ENCODE results near the gene PHC2.
A peak's percentile ranks its signal among the peaks of the same experiment; 100 is the strongest.

Gene PHC2

GRCh38 chr1:33369081-33369480 lies 61.8 kb downstream of the PHC2 start:
- no peak for DNase-seq

DNA sequence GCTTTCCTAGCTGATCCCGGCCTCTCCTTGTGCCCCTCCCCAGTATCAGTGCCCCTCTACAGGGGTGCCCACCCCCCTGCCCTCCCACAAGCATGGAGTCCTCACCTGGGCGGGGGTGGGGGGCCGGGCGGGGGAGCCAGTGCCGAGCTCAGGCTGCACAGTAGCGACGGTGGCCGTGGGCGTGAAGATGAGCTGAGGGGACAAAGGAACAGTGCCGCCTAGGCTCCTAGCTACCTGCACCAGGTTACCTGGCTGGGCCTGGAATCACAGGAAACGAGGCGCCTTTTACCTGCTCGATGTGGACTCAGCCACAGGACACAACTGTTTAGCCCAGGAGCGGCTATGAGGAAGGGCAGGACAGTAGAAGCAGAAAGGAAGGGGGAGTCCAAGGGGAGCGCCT lies 62.5 kb downstream of the PHC2 start:
- DNase-seq: no peak

- peak; percentile 84 for DNase-seq
These were observed 63.1 kb downstream of the PHC2 start for GRCh38 chr1:33367485-33368405.

DNA sequence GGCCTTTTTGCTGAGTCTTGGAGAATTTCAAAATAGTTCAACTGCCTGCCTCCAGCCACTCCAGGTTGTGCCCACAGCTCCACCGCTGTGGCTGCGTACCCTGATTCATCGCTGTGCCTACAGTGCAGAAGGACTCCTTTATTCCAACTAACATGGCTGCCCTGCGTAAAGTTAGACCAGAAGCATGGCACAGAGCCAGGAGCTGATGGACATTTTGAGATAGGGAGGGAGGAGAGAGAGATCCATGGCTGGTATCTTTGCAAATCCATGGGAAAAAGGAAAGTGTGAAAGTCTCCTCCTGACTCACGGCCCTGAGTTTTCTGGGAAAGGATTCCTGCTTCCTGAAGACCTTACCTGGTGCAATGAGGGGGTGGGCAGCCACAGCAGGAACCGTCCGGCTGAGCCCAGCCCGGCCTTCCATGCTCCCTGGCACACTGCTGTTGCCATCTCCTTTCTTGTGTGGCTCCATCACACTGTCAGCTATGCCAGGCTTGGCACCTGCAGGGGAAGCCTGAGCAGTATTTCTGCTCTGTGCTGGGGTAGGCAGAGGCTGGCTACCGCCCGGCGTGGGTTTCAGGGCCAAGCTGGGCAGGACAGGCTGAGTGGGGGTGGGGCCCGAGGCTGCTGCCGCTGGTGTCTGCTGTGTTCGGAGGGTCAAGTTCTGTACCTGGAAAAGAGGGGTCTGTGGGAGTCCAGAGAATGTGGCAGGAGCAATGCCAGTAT lies 64.0 kb downstream of the PHC2 start:
- DNase-seq: no peak

DNA sequence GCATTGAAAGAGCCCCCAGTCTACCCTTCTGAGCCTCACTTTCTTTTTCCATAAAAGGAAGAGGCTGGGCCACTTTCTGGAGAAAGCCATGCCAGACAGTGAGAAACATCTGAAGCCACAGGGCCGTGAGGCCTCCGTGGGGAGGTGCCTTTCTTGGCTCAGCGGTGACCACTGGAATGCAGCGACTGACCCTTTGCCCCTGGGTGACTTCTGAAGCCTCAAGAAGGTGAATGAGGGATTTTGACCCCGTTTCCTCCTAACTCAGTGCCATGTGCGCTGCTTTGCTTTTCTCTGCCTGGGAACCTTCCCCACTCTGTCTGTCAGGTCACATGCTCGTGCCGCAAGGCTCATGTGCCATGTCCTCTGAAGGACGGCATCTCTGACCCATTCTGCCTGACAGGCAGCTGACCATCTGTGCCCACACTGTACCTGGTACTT lies 65.3 kb downstream of the PHC2 start:
- no peak for DNase-seq

- DNase-seq: no peak
These were observed 66.4 kb downstream of the PHC2 start for GRCh38 chr1:33364565-33364918.

DNA sequence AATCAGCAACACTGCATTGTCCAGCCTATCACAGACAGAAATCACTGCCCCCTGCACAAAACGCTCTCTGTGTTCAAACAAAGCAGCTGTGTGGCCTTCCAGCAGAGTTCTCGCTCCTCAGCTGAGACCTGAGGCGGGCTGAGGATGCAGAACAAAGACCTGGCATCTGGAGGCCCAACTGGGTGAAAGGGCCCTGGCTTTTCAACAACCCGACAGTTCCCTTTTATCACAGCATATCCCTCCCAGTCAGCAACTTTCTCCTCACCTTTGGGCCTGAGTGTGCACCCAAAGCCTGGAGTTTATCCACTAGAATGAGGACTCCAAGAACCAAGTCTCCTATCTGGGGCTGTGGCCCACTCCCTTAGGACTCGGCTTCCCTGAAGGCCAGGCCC lies 67.4 kb downstream of the PHC2 start:
- DNase-seq: no peak

DNA sequence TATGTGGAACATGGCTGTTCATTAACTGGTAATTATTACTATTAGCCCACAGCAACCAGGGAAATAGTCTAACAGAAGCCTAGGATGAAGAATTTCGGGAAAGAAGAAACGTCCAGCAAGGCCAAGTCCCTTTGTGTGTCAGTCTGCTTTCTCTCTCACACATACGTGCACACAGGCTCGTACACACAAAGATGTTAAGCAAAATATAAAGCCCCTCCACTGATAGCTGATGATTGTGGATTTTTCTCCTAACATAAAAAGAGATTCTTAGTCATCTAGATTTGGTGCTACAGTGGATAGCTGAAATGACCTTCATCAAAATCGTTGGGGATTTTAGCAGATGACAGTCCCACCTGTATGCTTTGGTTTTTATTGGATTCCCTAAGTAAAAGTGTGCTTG lies 67.9 kb downstream of the PHC2 start:
- no peak for DNase-seq

- DNase-seq: no peak
These were observed 69.2 kb downstream of the PHC2 start for GRCh38 chr1:33361532-33362235.

DNA sequence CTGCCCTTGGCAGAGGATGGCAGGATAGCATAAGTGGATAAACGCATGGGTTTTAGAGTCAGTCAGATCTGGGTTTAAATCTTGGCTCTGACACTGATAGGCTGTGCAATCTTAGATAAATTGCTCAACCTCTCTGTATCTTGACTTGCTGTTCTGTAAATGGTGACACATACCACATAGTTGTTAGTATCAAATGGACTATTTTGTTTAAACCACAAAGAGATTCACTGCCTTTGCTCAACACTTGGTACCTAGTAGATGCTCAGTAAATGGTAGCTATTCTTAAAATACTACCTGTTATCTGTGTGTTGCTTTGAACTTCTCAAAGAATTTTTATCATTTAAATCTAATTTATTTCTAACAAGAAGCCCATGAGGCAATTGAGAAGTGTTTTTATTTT lies 70.5 kb downstream of the PHC2 start:
- no peak for DNase-seq

- DNase-seq: no peak
These were observed 71.0 kb downstream of the PHC2 start for GRCh38 chr1:33359931-33360330.

- DNase-seq: no peak
These were observed 71.9 kb downstream of the PHC2 start for GRCh38 chr1:33358795-33359503.

DNA sequence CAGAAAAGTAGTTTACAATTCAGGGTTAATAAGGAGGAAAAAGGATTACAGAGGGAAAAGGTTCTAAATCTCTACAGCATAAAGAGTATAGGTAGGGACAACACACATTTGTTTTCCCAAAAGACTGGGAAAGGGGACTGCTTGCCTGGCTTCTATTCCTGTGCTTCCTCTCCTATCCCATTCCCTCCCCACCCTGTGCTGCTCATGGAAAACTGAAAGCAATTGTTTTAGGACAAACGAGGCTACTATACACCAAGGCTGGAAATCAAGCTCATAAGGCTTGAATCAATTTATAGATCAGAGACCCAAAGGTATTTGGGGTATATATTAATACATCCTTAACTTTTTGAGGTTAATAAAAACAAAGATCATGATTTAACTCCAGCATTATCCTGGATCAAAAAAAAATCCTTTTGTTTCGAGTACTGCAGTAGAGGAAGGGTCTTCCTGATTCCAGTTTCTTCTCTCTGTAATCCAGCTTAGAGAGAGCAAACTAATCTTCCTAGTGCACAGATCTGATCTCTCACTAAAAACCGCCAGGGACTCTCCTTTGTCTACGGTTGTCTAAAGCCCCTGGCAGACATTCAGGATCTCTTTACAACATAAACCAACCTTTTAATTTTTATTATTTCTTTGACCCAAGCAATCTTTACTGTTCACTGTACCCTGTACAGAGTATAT lies 72.6 kb downstream of the PHC2 start:
- DNase-seq: no peak

GRCh38 chr1:33357099-33357498 lies 73.8 kb downstream of the PHC2 start:
- DNase-seq: no peak

DNA sequence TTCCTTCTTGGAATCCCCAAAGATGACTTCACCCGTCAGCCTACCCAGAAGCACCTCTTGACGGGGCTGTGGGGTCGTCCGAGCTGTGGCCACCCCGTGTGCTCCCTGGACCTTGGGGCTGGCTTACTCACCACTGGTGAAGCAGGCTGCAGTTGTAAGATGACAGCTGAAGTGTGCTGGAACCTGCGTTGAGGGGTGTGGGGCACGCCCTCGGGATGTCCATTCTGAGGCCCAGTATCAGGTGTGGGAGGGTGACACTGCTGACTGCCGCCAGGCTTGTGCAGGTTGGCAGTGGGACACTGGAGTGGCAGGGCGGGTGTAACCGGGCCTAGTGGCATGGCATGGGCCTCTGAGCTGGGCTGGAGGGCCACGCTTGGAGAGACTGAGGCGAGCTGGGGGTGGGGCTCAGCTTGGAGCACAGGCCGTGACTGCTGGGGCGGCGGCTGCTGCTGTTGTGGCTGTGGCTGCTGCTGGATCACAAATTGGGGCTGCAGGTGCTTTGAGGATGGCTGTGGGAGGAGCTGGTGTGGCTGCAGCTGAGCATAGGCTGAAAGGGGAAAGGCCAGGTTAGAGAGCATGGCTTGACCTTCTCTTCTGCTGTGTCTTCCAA lies 76.1 kb downstream of the PHC2 start:
- DNase-seq: no peak

DNA sequence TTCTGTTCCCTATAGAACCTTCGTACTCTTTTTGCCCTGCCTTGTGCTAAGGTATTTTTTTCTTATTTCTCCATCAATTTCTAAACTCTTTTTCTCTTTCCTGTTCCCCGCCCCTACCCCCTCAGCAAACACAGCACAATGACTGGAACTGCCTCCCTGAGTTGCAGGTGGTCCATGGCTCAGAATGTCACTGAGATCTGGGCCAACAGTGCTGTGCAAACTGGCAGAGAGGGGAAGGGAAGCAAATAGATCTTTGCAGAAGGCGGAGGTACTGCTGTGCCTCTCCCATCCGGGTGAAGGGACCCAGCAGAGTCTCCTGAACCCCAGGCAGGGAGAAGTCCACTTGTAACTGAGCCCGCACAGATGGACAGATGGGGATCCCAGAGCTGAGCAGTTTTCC lies 77.4 kb downstream of the PHC2 start:
- DNase-seq: no peak

- DNase-seq: no peak
These were observed 79.6 kb downstream of the PHC2 start for GRCh38 chr1:33351281-33351660.

GRCh38 chr1:33350611-33351280 lies 80.1 kb downstream of the PHC2 start:
- DNase-seq: no peak

- peak; percentile 81 to 84 for DNase-seq
These were observed 80.9 kb downstream of the PHC2 start for GRCh38 chr1:33349778-33350610.

GRCh38 chr1:33349081-33349759 lies 81.7 kb downstream of the PHC2 start:
- peak; percentile 30 to 48 for DNase-seq
